Nephron (organoid): Measurements from ENCODE around the gene MYO7B.

ENCODE experiments used
- H3K27ac Mint-ChIP-seq, 3 experiments: 2 replicates each; pipeline ENCODE4 v1.8.0; 2020; ENCODE audit warnings: mixed read lengths in 3 of 3, mild to moderate bottlenecking in 2 of 3, moderate library complexity in 1 of 3
- H3K27me3 Mint-ChIP-seq: 2 replicates; pipeline ENCODE4 v1.8.0; 2021; ENCODE audit warnings: low read depth, mild to moderate bottlenecking, moderate library complexity, mixed read lengths
- H3K36me3 Mint-ChIP-seq: 2 replicates; pipeline ENCODE4 v1.8.0; 2020; ENCODE audit warnings: low read depth, mixed read lengths
- H3K4me1 Mint-ChIP-seq: 2 replicates; pipeline ENCODE4 v1.8.0; 2020; ENCODE audit warnings: mixed read lengths
- H3K4me3 Mint-ChIP-seq, 3 experiments: 2 replicates each; pipeline ENCODE4 v1.8.0; 2020; ENCODE audit warnings: mild to moderate bottlenecking in 3 of 3, mixed read lengths in 3 of 3, moderate library complexity in 2 of 3
- H3K9me3 Mint-ChIP-seq: 2 replicates; pipeline ENCODE4 v1.8.0; 2020; ENCODE audit warnings: mixed read lengths
- CTCF ChIP-seq, 3 experiments: fragments of 200-600 bp; sonication (generic); IDR thresholded peaks; one replicate each; pipeline ENCODE4 v1.5.0; 2021; ENCODE audit warnings: antibody characterized with exemption in 3 of 3; ENCODE audit not compliant: unreplicated experiment in 3 of 3

MYO7B gene

GRCh38 chr2:127620866-127621265, 85.4 kb downstream of the MYO7B start:
- no peak for TF ChIP-seq CTCF (IDR thresholded peaks at IDR 0.05; ENCODE audit: unreplicated experiment in 3 of 3)
- peaks cover 6% of the 10 kb centered on the region for H3K36me3 Mint-ChIP-seq
- no peak overlapping the region for H3K4me3 Mint-ChIP-seq
- peaks cover 4% of the 10 kb centered on the region for H3K9me3 Mint-ChIP-seq
- H3K27me3 Mint-ChIP-seq, result peaks cover 9% of the 10 kb centered on the region
- H3K4me1 Mint-ChIP-seq, result no peaks in the 10 kb centered on the region
- no peak overlapping the region for H3K27ac Mint-ChIP-seq

GRCh38 chr2:127621981-127622431, 86.5 kb downstream of the MYO7B start:
- no peak overlapping the region for H3K27ac Mint-ChIP-seq
- H3K4me1 Mint-ChIP-seq, result no peaks in the 10 kb centered on the region
- peaks cover 5% of the 10 kb centered on the region for H3K36me3 Mint-ChIP-seq
- no peak overlapping the region for H3K4me3 Mint-ChIP-seq
- H3K9me3 Mint-ChIP-seq, result peaks cover 4% of the 10 kb centered on the region
- peaks cover 10% of the 10 kb centered on the region for H3K27me3 Mint-ChIP-seq
- TF ChIP-seq CTCF (IDR thresholded peaks at IDR 0.05; ENCODE audit: unreplicated experiment in 3 of 3), result no peak

- Mint-ChIP-seq H3K27me3 (peaks cover 8% of the 10 kb centered on the region), H3K36me3 (peaks cover 3% of the 10 kb centered on the region), H3K9me3 (peaks cover 2% of the 10 kb centered on the region), H3K27ac (no peak overlapping the region), H3K4me3 (no peak overlapping the region), H3K4me1 (no peaks in the 10 kb centered on the region)
- no peak for TF ChIP-seq CTCF (IDR thresholded peaks at IDR 0.05; ENCODE audit: unreplicated experiment in 3 of 3)
Measured at GRCh38 chr2:127622561-127623387, 87.3 kb downstream of the MYO7B start.

GRCh38 chr2:127623388-127624319, 88.2 kb downstream of the MYO7B start:
- no peak for TF ChIP-seq CTCF (IDR thresholded peaks at IDR 0.05; ENCODE audit: unreplicated experiment in 3 of 3)
- Mint-ChIP-seq H3K4me3 (no peak overlapping the region), H3K4me1 (no peaks in the 10 kb centered on the region), H3K36me3 (no peaks in the 10 kb centered on the region), H3K27me3 (peaks cover 8% of the 10 kb centered on the region), H3K9me3 (no peaks in the 10 kb centered on the region), H3K27ac (no peak overlapping the region)

- no peak for TF ChIP-seq CTCF (IDR thresholded peaks at IDR 0.05; ENCODE audit: unreplicated experiment in 3 of 3)
- H3K36me3 Mint-ChIP-seq, result no peaks in the 10 kb centered on the region
- H3K27me3 Mint-ChIP-seq, result peaks cover 8% of the 10 kb centered on the region
- H3K4me3 Mint-ChIP-seq, result no peak overlapping the region
- no peak overlapping the region for H3K27ac Mint-ChIP-seq
- H3K4me1 Mint-ChIP-seq, result no peaks in the 10 kb centered on the region
- no peaks in the 10 kb centered on the region for H3K9me3 Mint-ChIP-seq
Measured at GRCh38 chr2:127624320-127624755, 88.9 kb downstream of the MYO7B start.
